HT-29 (cell line): ENCODE results near the gene LRRC8D. TPM values are rescaled to one million over a fixed set of nuclear protein-coding genes. Genes with fewer than 3 reads are reported as not detected.
A peak's percentile ranks its signal among the peaks of the same experiment; 100 is the strongest.

ENCODE experiments used
- DNase-seq: peaks from one replicate; pipeline ENCODE4 v3.0.0-alpha.2; 2015; ENCODE audit warnings: low spot score
- total RNA-seq: library from RNA; depleted of rRNA; stranded (reverse); fragments of >200 nt; shearing (Covaris generic); gene quantifications from 2 replicates; pipeline ENCODE4 v1.2.3, GENCODE V29; 2014

The LRRC8D gene
- total RNA-seq, 1 experiment from 2014 or later, result 16.7 TPM

DNA sequence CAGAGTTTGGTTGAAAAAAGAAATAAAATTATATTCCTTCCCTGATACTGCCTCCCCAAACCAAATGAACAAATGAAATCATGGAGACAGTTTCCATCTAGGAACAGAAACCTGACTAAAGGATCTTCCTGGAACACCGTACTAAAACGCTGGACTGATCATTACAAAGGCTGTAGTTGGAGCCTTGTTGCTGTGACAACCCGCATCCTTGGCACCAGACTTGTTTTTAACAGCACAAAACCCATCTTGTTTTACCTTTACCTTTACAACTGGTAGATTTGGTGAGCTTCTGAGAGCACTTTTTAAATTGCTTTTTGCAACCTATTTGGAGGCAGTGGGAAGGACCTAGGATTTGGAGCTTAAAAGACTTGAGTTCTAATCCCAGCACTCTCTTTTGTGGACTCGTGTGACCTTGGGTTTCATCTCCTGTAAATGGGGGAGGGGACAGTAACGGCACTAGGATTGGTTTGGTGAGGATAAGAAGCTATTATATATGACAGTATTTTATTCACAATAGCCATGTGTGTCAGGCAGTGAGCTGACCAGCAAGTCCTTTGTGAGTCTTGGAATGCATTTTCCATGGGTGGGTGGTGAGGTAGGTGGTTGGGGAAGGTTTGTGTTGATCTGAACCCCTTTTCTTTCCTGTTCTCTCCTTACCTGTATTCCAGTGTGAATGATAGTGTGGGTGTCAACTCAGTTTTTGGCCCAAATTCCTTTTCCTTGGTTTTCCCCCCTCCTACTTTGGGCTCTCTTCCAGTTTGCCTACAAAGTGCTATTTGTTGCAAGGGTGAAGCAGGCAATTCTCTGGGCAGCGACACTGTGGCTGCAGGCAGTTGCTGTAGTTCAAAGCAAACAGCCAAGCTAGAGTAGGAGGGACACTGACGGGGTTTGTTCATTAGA lies 12.6 kb downstream of the LRRC8D start:
- DNase-seq, result no peak

DNA sequence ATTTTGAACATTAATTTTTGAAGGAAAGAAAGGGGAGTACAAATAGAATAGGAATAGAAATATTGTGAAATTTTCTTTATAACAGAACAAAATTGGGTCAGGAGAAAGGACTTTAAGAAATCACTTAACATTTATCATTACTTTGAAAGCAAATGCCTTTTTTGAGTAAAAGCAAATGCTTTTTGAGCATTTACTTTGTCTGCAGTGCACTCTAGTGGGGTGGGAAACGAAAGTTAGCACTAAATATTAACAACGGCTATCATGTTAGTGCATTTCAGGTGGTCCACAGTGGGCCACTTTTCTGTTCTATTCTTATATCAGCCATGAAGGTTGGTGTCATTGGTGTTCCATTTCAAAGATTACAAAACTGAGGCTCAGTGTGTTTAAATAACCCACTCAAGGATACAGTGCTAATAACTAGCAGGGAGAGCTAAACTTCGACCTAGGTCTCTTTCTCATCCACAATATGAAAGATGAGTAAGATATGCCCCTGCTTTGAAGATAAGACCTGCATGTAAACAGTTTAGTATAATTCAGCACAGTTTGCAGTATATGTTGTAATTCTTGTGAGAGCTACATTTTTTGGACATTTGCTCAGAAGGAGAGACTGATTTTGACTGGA lies 13.4 kb downstream of the LRRC8D start:
- DNase-seq, result no peak

DNA sequence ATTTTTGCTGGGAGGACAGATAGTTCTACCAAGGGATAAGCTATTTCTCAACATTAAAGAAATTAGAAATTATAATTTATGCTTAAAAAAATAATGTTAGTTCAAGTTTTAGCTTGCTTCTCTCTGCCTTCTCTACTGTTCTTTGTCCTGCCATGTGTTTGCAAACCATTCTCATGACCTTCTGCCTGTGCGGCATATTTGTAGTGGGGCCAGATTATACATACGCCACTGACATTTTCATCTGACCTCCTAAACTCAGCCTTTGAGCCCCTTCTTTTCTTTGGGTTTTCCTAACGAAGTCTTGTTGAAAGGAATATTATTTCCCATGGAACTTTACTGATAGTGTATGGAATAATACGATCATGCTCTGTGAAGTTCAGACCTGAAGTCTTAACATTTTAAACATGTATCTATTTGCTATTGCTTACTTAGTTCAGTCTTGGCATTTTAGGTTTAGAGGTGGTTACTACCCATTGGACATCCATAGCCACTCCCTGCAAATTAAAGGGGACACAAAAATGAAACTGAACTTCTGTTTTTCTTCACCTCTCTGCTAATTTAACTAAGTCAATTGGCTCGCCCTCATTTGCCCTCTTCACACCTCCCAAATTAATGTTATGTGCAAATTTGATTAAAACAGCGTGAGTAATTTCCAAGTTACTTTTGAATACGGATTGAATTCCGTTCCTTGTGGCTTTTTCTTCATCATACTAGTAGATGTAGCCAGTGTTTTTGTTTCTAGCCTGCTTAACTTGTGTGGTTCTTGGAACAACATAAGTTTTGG lies 15.6 kb downstream of the LRRC8D start:
- DNase-seq, result no peak

DNA sequence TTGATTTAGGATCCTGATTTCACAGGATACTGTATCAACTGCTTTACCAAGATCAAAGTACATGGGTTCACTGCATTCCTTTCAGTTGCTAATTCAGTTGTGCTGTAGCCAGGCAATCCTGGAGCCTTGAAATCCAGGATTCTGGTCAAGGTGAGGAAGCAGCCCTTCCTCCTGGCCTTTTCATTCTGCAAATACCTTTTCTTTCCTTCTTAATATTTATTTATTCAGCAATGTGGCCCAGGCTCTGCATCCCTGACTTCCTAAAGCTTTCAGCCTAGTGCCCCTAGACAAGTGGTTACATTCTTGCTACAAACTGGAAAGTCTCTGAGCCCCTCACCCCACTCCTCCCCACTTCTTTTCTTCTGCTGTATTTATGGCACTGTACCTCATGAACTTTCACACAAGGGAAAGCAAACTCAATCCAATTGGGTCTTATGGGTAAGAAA lies 16.2 kb downstream of the LRRC8D start:
- DNase-seq, result no peak

DNA sequence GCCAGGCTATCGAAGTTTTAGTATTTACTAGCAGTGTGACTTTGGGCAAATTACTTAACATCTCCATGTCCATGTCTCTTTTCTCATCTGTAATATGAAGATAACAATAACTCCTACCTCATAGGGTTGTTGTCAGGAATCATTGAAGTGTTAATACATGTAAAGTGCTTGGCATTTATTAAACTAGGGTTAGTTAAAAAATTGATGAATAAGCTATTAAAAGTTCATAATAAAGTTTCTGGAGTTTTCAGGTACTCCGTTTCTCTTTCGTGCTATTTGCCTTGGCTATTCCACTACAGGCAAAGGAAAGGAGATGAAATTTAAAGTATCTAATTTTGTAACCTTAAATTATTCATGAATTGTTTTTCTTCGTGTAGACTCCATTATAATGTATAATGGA lies 16.7 kb downstream of the LRRC8D start:
- no peak for DNase-seq

DNA sequence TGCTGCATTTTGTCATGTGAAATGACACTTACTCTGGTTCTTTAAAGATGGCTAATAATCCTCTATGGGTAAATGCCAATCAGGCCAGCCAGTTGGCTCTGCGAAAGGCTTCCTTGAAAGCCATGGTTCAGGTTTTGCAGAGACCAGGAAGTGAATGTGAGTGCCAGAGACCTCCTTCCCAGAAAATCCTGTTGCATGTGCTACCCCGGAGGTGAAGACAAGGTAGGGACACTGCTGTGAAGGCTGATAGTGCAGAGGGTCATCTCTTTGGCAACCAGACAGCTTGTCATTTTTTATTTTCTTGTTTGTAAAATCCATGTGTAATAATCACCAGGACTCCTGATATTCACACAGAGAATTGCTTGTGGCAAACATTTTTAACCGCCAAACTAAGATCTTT lies 18.7 kb downstream of the LRRC8D start:
- DNase-seq, result no peak

DNA sequence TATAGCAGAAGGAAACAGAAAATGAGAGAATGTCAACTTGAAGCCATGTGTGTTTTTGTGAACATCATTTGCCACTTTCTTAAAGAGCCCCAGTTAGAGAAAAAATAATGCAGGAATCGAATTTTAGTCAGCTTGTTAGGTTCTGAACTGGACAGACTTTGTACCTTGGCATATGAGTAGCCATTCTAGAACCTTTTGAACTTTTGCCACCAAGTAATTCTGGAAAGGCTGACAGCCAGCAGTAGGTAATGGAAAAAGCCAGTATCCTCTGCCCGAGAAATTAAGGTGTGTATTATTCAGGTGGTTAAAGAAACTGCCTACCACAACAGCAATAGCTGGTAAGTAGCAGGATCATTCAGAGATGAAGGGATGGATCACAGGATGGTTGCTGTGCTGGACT lies 20.7 kb downstream of the LRRC8D start:
- no peak for DNase-seq

DNA sequence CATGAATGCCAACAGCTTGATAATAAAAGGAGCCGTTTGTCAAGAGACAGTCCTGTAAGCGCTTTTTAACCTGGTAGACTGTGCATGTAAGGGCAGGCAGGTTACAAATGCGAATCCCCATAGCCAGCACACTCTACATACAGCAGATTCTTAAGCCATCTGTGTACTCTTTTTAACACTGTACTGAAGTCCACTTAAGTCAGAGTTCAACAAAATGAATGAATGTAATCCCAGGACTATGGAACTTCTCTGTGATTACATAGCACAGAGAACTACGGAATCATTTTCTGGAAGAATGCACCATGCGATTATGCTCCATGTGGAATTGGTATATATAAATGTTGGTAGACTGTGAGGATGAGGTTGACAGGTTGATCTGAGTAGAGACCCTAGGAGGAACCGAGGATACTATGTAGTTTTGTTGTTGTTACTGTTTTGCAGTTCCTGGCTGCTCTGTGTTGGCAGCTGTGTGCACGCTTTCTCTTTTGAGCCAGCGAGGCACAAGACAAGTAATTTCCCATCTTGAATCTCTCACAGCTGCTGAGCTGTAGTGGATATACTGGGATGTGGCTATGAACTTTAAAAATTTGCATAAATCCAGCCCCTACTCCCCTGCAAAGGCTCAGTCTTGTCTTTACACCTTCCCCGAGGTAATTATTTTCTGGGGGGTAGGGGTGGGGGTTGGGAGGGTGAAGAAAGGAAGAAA lies 21.9 kb downstream of the LRRC8D start:
- DNase-seq, result no peak

DNA sequence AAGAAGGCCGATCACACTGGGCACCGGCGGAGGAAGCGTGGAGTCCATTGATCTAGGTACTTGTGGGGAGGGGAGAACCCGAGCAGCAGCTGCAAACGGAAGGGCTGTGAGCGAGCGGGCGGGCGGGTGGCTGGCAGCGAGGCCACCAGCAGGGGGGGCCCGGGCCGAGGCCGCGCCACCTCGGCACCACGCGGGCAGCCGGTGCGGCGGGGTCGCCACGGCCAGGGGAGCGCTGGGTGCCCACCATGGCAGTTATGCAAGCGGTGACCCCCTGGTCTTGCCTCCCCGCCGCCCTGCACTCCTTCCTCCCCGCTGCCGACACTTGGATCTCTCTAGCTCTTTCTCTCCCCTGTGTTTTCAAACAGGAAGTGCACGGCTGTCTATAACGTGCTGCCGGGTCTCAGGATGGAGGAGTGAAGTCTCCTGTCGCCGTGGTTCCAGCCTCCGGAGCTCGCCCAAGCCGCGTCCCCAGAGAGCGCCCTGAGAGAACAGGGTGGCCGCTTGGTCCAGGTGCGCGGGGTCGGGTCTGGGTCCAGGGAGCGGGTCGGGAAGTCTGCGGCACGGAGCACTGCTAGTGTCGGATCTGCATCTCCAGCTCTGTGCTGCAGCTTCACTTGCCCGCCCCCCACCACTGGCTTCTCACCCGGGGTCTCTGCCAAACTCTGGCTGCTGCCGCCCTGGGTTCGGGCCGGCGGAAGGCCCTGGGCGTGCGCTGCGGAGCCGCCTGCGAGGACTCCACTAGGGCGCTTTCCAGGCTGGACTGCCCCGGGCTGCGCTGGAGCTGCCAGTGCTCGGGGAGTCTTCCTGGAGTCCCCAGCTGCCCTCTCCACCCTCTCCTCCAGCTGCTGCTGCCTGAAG lies 22.7 kb downstream of the LRRC8D start:
- peak; percentile 71 for DNase-seq

DNA sequence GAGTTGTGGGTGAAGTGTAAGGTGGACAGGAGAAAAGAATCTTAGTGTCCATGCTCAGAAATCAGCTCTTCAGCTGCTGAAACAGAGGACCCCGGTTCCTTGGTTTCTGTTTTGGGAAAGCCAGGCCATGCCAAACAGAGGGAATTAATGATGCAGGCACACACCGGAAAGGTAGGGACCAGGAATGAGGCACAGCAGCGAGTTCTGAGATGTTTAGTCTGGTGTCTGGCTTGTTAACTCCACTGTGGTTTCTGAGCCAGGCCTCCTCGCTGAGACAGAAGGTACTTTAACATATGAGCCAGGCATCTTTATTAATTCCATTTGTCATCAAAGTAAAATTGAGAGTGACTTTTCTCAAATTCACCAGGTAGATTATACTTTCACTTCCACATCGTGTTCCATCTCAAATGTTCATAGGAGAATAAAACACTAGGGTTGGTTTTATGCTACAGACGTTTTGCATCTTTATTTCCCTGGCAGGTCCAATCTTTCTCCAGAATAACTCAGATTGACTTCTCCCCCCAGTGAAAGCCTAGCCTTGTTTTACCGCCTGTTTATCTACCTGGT lies 23.5 kb downstream of the LRRC8D start:
- peak; percentile 13 for DNase-seq

DNA sequence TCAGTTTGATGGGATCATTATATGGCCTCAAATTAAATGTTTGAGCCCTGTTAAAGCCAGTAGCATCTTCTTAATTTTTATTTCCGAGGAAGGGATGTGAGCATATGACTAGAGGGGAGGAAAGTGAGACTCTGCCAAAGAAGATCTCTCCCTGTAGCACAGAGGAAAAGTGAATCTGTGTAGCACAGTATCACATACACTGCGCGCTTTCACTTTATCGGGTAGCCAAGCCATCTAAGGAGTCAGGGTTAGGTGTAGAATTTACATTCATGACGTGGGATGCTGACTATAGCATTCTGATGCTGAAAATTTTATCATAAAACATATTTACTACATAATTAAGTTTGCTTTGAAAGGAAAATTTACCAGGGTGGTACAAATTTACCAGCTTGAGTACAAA lies 24.0 kb downstream of the LRRC8D start:
- no peak for DNase-seq

DNA sequence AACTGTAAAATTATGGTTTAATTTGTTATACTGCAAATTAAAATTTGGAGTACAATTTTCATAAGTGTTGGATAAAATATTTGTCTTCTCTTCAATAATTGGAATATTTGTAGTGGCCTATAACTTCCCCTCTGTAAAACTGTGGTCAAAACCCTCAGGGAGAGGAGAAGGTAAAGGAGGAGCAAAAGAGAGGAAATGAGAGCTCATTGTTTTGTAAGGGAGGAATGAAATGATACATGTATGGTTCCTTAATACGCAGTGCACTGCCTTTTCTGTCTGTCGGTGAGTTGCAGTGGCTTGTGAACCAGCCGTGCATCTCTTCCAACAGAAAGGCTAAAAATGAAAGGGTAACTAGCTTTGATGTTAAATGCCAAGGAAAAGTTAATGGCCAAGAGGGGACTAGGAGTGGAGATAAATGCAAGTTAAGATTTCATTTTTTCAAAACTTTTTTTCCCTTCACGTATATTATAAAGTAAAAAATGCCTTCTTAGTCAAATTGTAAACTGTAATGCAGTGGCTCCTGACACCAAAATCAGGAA lies 26.4 kb downstream of the LRRC8D start:
- no peak for DNase-seq

DNA sequence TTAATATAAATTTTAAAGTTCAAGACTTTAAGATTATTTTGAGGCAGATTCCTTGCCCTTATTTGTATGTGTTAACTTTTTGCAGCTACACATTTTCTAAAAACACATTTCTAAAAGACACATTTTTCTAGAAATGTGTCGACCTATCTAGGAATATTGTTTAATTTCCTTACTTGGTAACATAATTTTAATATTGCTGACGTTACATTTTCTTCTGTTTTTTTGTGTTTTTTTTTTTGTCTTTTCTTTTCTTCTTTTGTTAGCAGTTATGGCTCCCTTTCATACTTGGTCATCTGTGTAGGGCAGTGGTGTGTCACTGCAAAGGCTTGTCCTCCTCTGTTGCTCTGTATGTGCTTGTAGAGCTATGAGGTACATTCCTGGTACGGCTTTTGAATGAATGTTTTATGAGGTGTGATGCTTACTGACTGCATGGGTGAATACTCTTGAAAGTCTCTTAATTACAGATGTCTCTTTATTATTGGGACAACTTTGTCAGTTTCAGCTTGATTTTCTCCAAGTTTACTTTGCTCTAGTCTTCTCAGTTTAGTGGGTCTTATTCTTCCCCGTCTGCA lies 30.1 kb downstream of the LRRC8D start:
- no peak for DNase-seq

DNA sequence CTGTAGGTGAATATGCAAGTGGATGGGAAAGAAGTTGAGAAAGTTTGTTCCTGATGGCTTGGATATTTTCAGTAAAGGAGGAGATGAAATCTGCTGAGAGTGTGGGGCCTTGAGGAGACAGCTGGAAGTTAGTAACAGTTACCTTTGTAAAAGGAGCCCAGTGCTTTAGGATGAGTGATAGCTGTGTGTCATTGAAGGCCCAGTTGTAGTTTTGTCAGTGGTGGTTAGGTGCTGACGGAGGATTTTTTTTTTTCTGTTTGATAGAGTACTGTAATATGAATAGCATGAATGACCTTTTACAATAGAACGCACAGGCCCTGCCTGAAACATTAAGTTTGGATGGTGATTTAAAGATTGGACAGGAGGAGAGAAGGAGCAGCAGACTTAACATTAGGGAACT lies 33.3 kb downstream of the LRRC8D start:
- no peak for DNase-seq

DNA sequence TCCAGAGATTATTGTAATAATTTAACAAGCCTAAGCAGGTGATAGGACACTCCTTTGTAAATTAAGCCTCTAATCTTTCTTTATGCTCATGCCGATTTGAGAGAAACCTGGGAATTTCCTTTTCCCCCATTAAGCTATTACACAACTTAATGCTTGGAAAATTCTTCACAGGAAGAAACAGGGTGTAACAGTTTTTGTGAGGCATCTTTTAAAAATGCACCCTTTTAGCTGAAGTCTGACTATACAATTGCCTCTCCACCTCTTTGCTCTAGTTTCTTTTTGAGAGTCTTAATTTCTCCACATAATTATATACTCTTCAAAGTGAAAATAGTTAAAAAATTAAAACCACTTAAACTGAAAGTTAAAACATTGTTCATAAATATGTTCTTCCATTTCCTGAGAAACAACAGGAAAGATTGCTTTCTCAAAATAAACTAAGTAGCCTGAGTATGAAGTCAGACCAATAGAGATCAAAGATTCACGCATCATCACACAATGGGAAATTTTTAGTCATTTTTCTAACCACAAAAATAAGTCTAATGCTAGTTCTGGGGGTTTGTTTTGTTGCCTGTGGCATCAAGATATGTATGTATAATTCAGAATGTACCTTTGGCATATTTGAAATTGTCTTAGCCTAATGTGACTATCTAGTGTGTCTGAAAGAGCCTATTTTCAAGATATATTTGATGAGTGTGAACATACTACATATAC lies 34.7 kb downstream of the LRRC8D start:
- DNase-seq, result no peak

DNA sequence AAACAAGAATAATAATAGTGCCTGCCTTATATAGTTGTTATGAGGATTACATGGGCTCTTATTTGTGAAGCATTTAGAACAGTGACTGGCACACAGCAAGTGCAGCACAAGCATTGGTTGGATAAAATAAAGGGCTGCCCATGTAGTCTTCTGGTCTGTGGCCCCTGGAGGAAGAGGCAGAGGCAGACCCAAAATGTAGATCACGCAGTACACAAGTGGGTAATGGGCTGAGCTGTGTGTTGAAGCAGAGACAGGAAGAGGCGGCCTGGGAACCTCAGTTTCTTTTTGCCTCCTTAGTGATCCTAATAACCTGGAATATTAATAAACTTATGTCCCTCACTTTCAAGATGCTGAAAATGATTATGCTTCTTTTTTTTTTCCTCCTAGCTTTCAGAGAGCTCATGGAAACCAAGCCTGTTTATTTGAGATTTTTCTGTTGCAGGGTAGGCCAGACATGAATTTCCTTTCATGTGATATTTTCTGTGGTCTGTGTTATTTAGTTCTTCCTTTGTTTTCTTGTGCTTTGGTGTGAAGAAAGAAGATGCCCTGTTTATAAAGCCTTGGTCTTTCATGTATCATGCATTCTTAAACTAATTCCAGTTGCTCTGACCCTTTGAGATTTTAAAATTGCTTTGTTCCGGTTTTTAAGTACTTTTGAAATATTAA lies 42.5 kb downstream of the LRRC8D start:
- no peak for DNase-seq

DNA sequence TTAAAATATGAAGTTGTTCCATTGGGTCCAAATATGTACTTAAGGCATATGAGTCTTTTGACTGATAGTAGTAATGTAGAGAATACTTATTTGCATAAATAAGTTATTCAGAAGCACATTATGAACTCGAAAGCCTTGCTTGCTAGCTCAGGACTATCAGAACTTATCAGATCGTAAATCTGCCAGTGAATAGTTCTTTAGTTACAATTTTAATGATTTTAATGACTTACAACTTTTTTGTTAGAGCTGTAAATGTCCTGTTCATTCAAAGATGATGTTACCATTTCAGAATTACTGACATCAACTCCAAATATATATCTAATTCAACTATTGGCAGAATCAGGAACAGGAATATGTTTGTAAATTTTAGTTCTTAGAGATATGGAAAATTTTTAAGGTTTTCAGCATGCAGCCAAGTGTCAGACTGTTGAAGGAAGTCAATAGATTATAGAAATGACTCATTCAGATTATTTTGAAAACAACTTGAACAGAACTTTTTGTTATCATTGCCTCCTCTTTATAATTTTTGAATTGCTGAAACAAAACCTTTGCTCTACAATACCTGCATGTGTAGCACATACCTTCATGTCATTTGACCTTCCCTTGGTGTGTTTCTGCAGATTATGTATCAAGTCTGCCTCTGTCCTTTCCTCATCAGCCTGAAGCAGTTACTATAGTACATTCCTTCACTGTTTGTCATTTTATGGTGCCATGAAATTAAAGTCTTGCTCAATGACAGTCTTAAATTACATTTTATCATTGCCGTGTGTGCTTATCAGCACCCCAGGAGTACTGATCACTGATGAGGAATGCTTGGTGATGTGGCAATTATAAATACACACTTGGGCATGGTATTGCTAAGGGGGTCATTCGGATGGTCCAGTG lies 44.9 kb downstream of the LRRC8D start:
- no peak for DNase-seq
